ENCODE results near the gene NEK10. TPM values are rescaled to one million over a fixed set of nuclear protein-coding genes. Genes with fewer than 3 reads are reported as not detected.

Gene NEK10
- total RNA-seq, 1 donor from 2014 or later: 15.1 TPM

- Histone ChIP-seq H3K9ac (ENCODE audit: low read depth in 1 of 3, low read length in 3 of 3) (no peak overlapping the region), H3K27ac (ENCODE audit: low read depth, low read length) (no peak overlapping the region), H3K36me3 (ENCODE audit: control insufficient read depth in 3 of 3, insufficient read depth in 3 of 3, low read length in 3 of 3) (no peaks in the 10 kb centered on the region), H3K4me1 (ENCODE audit: control insufficient read depth in 3 of 3, insufficient read depth in 3 of 3, low read length in 3 of 3) (peaks cover 0 to 4% (median 0%) of the 10 kb centered on the region in 3 donors), H3K27me3 (ENCODE audit: control insufficient read depth in 3 of 3, insufficient read depth in 3 of 3, low read length in 3 of 3) (no peaks in the 10 kb centered on the region), H3K4me3 (ENCODE audit: low read length in 3 of 3) (no peak overlapping the region), H3K9me3 (ENCODE audit: control insufficient read depth in 3 of 3, low read length in 3 of 3) (no peaks in the 10 kb centered on the region)
These were observed 174.2 kb downstream of the NEK10 start for GRCh38 chr3:27194861-27195483.

- Histone ChIP-seq H3K4me3 (ENCODE audit: low read length in 3 of 3) (no peak overlapping the region), H3K9ac (ENCODE audit: low read depth in 1 of 3, low read length in 3 of 3) (no peak overlapping the region), H3K27ac (ENCODE audit: low read depth, low read length) (no peak overlapping the region), H3K4me1 (ENCODE audit: control insufficient read depth in 3 of 3, insufficient read depth in 3 of 3, low read length in 3 of 3) (peaks cover 0 to 4% (median 0%) of the 10 kb centered on the region in 3 donors), H3K9me3 (ENCODE audit: control insufficient read depth in 3 of 3, low read length in 3 of 3) (no peaks in the 10 kb centered on the region), H3K27me3 (ENCODE audit: control insufficient read depth in 3 of 3, insufficient read depth in 3 of 3, low read length in 3 of 3) (no peaks in the 10 kb centered on the region), H3K36me3 (ENCODE audit: control insufficient read depth in 3 of 3, insufficient read depth in 3 of 3, low read length in 3 of 3) (no peaks in the 10 kb centered on the region)
These were observed 176.1 kb downstream of the NEK10 start for GRCh38 chr3:27193056-27193455.

GRCh38 chr3:27186013-27186412 lies 183.2 kb downstream of the NEK10 start:
- H3K4me3 ChIP-seq (ENCODE audit: low read length in 3 of 3): no peak overlapping the region
- no peak overlapping the region for H3K9ac ChIP-seq (ENCODE audit: low read depth in 1 of 3, low read length in 3 of 3)
- H3K4me1 ChIP-seq (ENCODE audit: control insufficient read depth in 3 of 3, insufficient read depth in 3 of 3, low read length in 3 of 3): no peaks in the 10 kb centered on the region
- H3K27me3 ChIP-seq (ENCODE audit: control insufficient read depth in 3 of 3, insufficient read depth in 3 of 3, low read length in 3 of 3): no peaks in the 10 kb centered on the region
- no peaks in the 10 kb centered on the region for H3K9me3 ChIP-seq (ENCODE audit: control insufficient read depth in 3 of 3, low read length in 3 of 3)
- H3K36me3 ChIP-seq (ENCODE audit: control insufficient read depth in 3 of 3, insufficient read depth in 3 of 3, low read length in 3 of 3): no peaks in the 10 kb centered on the region
- H3K27ac ChIP-seq (ENCODE audit: low read depth, low read length): no peak overlapping the region

GRCh38 chr3:27185231-27185989 lies 183.8 kb downstream of the NEK10 start:
- Histone ChIP-seq H3K9ac (ENCODE audit: low read depth in 1 of 3, low read length in 3 of 3) (no peak overlapping the region), H3K4me3 (ENCODE audit: low read length in 3 of 3) (no peak overlapping the region), H3K9me3 (ENCODE audit: control insufficient read depth in 3 of 3, low read length in 3 of 3) (no peaks in the 10 kb centered on the region), H3K4me1 (ENCODE audit: control insufficient read depth in 3 of 3, insufficient read depth in 3 of 3, low read length in 3 of 3) (no peaks in the 10 kb centered on the region), H3K27ac (ENCODE audit: low read depth, low read length) (no peak overlapping the region), H3K27me3 (ENCODE audit: control insufficient read depth in 3 of 3, insufficient read depth in 3 of 3, low read length in 3 of 3) (no peaks in the 10 kb centered on the region), H3K36me3 (ENCODE audit: control insufficient read depth in 3 of 3, insufficient read depth in 3 of 3, low read length in 3 of 3) (no peaks in the 10 kb centered on the region)

GRCh38 chr3:27184261-27184660 lies 184.9 kb downstream of the NEK10 start:
- Histone ChIP-seq H3K9me3 (ENCODE audit: control insufficient read depth in 3 of 3, low read length in 3 of 3) (no peaks in the 10 kb centered on the region), H3K27ac (ENCODE audit: low read depth, low read length) (no peak overlapping the region), H3K4me3 (ENCODE audit: low read length in 3 of 3) (no peak overlapping the region), H3K4me1 (ENCODE audit: control insufficient read depth in 3 of 3, insufficient read depth in 3 of 3, low read length in 3 of 3) (no peaks in the 10 kb centered on the region), H3K9ac (ENCODE audit: low read depth in 1 of 3, low read length in 3 of 3) (no peak overlapping the region), H3K36me3 (ENCODE audit: control insufficient read depth in 3 of 3, insufficient read depth in 3 of 3, low read length in 3 of 3) (no peaks in the 10 kb centered on the region), H3K27me3 (ENCODE audit: control insufficient read depth in 3 of 3, insufficient read depth in 3 of 3, low read length in 3 of 3) (no peaks in the 10 kb centered on the region)

GRCh38 chr3:27176256-27176655 lies 192.9 kb downstream of the NEK10 start:
- H3K9me3 ChIP-seq (ENCODE audit: control insufficient read depth in 3 of 3, low read length in 3 of 3): no peaks in the 10 kb centered on the region
- H3K4me3 ChIP-seq (ENCODE audit: low read length in 3 of 3): no peak overlapping the region
- H3K27ac ChIP-seq (ENCODE audit: low read depth, low read length): no peak overlapping the region
- H3K27me3 ChIP-seq (ENCODE audit: control insufficient read depth in 3 of 3, insufficient read depth in 3 of 3, low read length in 3 of 3): no peaks in the 10 kb centered on the region
- H3K9ac ChIP-seq (ENCODE audit: low read depth in 1 of 3, low read length in 3 of 3): no peak overlapping the region
- H3K4me1 ChIP-seq (ENCODE audit: control insufficient read depth in 3 of 3, insufficient read depth in 3 of 3, low read length in 3 of 3): no peaks in the 10 kb centered on the region
- peaks cover 0 to 4% (median 0%) of the 10 kb centered on the region in 3 donors for H3K36me3 ChIP-seq (ENCODE audit: control insufficient read depth in 3 of 3, insufficient read depth in 3 of 3, low read length in 3 of 3)

GRCh38 chr3:27174530-27174929 lies 194.7 kb downstream of the NEK10 start:
- Histone ChIP-seq H3K36me3 (ENCODE audit: control insufficient read depth in 3 of 3, insufficient read depth in 3 of 3, low read length in 3 of 3) (peaks cover 0 to 4% (median 0%) of the 10 kb centered on the region in 3 donors), H3K4me3 (ENCODE audit: low read length in 3 of 3) (no peak overlapping the region), H3K9ac (ENCODE audit: low read depth in 1 of 3, low read length in 3 of 3) (no peak overlapping the region), H3K9me3 (ENCODE audit: control insufficient read depth in 3 of 3, low read length in 3 of 3) (no peaks in the 10 kb centered on the region), H3K27me3 (ENCODE audit: control insufficient read depth in 3 of 3, insufficient read depth in 3 of 3, low read length in 3 of 3) (no peaks in the 10 kb centered on the region), H3K27ac (ENCODE audit: low read depth, low read length) (no peak overlapping the region), H3K4me1 (ENCODE audit: control insufficient read depth in 3 of 3, insufficient read depth in 3 of 3, low read length in 3 of 3) (no peaks in the 10 kb centered on the region)

- Histone ChIP-seq H3K4me1 (ENCODE audit: control insufficient read depth in 3 of 3, insufficient read depth in 3 of 3, low read length in 3 of 3) (no peaks in the 10 kb centered on the region), H3K4me3 (ENCODE audit: low read length in 3 of 3) (no peak overlapping the region), H3K36me3 (ENCODE audit: control insufficient read depth in 3 of 3, insufficient read depth in 3 of 3, low read length in 3 of 3) (peaks cover 0 to 4% (median 0%) of the 10 kb centered on the region in 3 donors), H3K27me3 (ENCODE audit: control insufficient read depth in 3 of 3, insufficient read depth in 3 of 3, low read length in 3 of 3) (no peaks in the 10 kb centered on the region), H3K9ac (ENCODE audit: low read depth in 1 of 3, low read length in 3 of 3) (no peak overlapping the region), H3K9me3 (ENCODE audit: control insufficient read depth in 3 of 3, low read length in 3 of 3) (no peaks in the 10 kb centered on the region), H3K27ac (ENCODE audit: low read depth, low read length) (no peak overlapping the region)
These were observed 198.1 kb downstream of the NEK10 start for GRCh38 chr3:27171113-27171512.

GRCh38 chr3:27166888-27167287 lies 202.3 kb downstream of the NEK10 start:
- Histone ChIP-seq H3K4me3 (ENCODE audit: low read length in 3 of 3) (no peak overlapping the region), H3K27me3 (ENCODE audit: control insufficient read depth in 3 of 3, insufficient read depth in 3 of 3, low read length in 3 of 3) (no peaks in the 10 kb centered on the region), H3K9ac (ENCODE audit: low read depth in 1 of 3, low read length in 3 of 3) (no peak overlapping the region), H3K27ac (ENCODE audit: low read depth, low read length) (no peak overlapping the region), H3K36me3 (ENCODE audit: control insufficient read depth in 3 of 3, insufficient read depth in 3 of 3, low read length in 3 of 3) (no peaks in the 10 kb centered on the region), H3K9me3 (ENCODE audit: control insufficient read depth in 3 of 3, low read length in 3 of 3) (no peaks in the 10 kb centered on the region), H3K4me1 (ENCODE audit: control insufficient read depth in 3 of 3, insufficient read depth in 3 of 3, low read length in 3 of 3) (no peaks in the 10 kb centered on the region)

GRCh38 chr3:27165321-27165721 lies 203.9 kb downstream of the NEK10 start:
- Histone ChIP-seq H3K9ac (ENCODE audit: low read depth in 1 of 3, low read length in 3 of 3) (no peak overlapping the region), H3K9me3 (ENCODE audit: control insufficient read depth in 3 of 3, low read length in 3 of 3) (no peaks in the 10 kb centered on the region)

More at GRCh38 chr3:27165321-27165721, 203.9 kb downstream of the NEK10 start:
- no peaks in the 10 kb centered on the region for H3K27me3 ChIP-seq (ENCODE audit: control insufficient read depth in 3 of 3, insufficient read depth in 3 of 3, low read length in 3 of 3)
- H3K4me3 ChIP-seq (ENCODE audit: low read length in 3 of 3): no peak overlapping the region
- no peak overlapping the region for H3K27ac ChIP-seq (ENCODE audit: low read depth, low read length)
- H3K36me3 ChIP-seq (ENCODE audit: control insufficient read depth in 3 of 3, insufficient read depth in 3 of 3, low read length in 3 of 3): no peaks in the 10 kb centered on the region
- H3K4me1 ChIP-seq (ENCODE audit: control insufficient read depth in 3 of 3, insufficient read depth in 3 of 3, low read length in 3 of 3): no peaks in the 10 kb centered on the region
